HG03064 (cell line): ENCODE data around the gene MGST2.

Experiments
- ATAC-seq: cut with Tn5 transposase; IDR thresholded peaks from one replicate; pipeline ENCODE4 v1.9.1; 2021; ENCODE audit warnings: low read depth; ENCODE audit not compliant: unreplicated experiment

The MGST2 gene

DNA sequence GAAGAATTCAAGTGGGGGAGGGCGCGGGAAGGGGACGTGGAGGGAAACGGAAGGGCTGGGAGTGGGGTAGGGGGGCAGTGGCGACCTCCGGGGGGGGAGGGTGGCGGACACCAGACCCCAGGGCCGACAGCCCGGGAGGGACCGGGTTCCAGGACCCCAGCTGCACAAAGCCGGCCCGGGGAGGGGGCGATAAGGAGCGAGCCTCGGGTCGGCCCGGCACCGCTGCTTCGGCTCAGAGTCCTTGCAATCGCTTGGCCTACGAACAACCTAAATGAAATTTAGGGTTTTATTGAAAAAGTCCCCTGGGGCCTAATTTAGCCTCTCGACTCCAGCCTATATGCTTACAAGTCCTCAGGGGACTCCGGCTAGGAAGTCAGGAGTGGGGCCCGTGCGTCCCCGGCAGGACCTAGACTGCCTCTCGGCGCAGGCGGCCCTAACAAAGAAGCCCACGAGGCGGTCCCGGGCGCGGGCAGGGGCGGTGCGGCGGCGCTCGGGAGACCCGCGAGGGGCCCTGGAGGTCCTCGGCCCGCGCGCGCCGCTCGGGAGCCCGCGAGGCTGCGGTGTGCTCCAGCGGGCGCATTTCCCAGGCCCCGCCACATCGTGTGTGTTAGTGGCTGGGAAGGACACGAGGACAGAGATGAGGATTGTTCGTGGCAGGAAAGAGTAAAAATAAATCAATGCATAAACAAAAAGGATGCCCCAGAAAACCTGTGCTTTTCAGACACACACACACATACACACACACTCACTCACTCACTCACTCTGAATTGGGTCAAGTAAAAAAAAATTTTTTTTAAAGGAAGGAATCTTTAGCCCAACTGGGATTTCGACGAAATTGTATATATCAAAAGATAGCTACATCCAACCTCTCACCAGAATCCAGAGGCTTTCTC, 70.0 kb downstream of the MGST2 start:
- no peak for ATAC-seq

GRCh38 chr4:139736274-139736660, 70.6 kb downstream of the MGST2 start:
- ATAC-seq = no peak

DNA sequence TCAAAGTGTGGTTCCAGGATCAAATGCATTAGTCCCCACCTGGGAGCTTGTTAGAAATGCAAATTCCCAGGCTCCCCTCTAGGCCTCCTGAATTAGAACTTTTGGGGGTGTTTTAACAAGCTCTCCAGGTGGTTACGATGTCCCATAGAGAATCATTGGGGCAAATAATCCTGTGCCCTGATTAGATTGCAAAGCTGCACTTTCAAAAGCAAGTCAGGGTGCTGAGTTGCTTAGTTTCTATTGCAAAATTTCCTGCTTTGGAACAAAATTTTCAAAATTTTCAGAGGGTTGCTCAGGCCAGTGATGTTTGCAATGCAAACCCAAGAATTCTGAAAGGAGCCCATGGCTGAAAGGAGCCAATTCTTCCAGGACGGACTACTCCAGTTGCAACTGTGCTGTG, 71.0 kb downstream of the MGST2 start:
- no peak for ATAC-seq

DNA sequence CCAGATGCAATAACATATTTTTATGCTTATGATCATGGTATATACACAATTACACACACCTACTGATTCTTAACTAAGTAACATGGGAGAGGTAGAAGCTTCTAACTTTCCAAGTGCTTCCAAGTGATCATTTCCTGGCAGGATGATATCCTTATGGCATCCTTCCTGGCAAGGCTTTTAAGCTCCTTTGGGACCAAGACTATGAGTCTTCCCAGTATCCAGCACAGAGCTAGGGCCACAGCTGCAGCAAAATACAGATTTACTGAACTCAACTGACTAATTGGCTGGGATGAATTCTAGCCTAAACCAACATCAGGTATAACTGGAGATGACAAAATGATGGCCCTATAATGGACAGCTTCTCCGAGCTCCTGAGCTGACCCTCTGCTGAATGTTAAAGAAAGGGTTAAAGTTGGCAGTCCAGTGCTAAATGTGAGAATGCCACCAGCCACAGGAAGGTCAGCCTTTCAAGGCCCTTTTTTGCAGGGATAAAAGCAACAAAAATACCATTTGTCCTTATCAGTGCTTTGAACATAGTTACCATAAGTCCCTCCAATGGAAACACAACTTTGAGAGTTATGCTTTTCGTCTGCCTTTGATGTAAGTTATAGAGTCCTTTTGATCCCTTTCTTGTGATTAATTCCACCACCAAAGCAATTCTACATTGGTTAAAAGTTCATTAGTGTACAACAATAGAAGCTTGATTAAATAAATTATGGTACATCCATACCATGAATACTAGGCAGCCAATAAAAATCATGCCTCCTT, 73.4 kb downstream of the MGST2 start:
- ATAC-seq = no peak

DNA sequence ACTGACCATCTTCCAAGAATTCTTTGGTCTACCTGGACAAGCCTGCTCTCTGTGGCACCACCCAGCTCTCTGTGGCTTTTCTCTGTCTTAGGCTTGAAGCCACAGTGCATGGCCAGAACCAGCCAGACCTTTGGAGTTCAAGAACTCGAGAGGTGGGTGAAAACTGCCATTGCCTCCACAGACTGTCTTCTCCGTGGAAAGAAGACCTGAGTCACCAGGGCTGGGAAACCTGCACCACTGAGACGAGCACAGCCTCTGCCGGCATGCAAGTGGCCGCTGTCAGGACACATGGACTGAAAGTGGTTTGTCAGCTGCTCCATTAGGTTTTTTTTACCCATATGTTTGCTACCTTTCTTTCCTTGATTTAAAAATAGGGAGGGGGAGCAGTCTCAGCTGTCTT, 74.5 kb downstream of the MGST2 start:
- no peak for ATAC-seq

DNA sequence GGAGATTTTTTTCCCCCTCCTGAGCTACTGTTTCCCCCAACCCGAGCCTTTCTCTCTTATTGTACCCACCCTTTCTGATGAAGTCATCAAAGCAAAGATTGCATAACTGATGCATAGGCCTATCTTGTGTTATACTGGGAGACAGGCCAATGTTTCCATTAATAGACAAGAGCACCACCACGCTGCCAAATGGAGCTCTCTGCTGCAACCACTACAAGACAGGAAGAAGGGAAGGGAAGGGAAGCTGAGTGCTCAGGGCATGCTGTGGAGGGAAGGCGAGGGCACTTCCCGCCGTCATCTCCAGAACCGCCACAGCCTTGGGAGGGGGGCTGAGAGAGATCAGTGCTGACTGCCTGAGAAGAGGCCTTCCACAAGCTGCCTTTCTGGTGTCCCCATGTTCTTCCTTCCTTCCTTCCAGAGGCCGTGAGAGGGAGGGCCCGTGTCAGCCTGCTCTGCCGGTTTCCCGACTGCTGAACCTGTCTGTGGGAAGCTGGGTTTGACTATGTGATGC, 75.0 kb downstream of the MGST2 start:
- ATAC-seq = no peak

GRCh38 chr4:139743027-139743426, 77.4 kb downstream of the MGST2 start:
- ATAC-seq = no peak

DNA sequence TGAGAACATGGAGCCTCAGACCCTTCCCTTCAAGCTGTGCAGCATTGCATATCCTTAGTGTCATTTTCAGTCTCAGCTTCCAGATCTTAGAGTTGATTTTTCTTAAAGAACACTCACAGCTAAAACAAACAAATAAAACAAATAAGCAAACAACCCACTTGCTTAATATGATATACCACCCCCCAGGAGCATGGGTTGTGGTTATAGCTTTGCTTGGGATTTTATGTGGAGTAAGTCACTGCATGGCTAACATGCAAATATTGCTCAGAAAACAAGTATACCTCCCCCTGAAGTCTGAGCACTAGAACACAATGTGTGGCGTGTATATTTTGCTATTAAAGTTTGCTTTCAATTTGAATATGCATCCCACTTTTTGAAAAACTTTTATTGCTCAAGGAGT, 78.6 kb downstream of the MGST2 start:
- ATAC-seq = no peak

- no peak for ATAC-seq
These were observed 79.6 kb downstream of the MGST2 start for GRCh38 chr4:139745111-139745639.

GRCh38 chr4:139746431-139747171, 81.0 kb downstream of the MGST2 start:
- ATAC-seq = no peak

GRCh38 chr4:139749338-139749737, 83.7 kb downstream of the MGST2 start:
- ATAC-seq = no peak

DNA sequence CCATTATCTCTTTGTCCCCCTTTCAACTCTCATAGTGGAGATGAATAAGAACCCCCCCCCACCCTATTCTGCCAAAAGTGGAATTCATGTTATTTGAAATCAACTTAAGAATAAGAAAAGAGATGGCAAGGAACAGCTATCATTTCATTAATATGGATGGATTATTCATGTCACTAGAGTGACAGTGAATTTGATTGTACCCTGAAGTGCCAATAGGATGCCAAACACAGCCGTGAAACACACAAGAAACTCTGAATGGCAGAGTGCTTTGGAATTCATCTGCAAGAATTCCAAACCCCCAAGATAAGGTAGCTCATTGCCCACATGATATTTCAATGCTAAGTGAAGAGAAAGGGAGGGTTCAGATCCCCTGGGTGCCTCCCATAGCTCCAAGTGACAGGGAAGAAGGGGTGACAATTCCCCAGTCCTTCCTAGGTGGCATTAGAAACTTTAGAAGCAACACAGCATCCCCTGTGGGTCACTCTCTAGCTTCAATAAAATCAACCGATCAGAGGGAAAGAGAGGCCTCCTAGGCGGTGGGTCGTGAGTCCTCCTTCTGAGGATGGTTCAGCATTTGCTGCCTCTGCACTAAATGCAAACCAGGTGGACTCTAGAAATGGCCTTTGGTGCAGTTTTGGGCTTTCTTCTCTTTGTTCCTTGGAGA, 84.3 kb downstream of the MGST2 start:
- ATAC-seq = no peak

DNA sequence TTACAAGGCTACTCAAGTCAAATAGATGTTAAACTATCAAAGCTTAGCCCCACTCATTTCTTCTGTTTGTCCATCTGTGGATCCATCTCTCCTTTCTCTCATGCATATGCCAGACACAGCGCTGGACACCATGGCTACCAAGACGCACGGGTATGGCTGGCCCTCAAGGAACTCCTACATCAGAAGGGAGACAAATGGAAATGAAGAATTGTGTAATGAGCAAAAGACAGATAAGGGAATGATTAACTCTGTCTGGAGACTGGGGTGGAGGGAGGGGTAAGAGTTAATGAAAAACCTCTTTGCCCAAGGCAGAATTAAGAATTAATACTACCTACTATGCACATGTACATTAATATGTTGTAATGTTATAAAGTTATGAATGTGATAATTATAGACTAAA, 88.1 kb downstream of the MGST2 start:
- no peak for ATAC-seq
